ENCODE data around the gene CNTRL.
A peak's percentile ranks its signal among the peaks of the same experiment; 100 is the strongest.
"Not testable (repeated sequence)": the region's sequence is repeated elsewhere in the genome, so short reads cannot be mapped to it uniquely, and the experiment has no call there.

The CNTRL gene

DNA sequence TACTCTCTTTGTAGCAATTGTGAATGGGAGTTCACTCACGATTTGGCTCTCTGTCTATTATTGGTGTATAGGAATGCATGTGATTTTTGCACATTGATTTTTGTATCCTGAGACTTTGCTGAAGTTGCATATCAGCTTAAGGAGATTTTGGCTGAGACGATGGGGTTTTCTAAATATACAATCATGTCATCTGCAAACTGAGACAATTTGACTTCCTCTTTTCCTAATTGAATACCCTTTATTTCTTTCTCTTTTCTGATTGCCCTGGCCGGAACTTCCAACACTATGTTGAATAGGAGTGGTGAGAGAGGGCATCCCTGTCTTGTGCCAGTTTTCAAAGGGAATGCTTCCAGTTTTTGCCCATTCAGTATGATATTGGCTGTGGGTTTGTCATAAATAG is 54.6 kb downstream of the CNTRL start:
- DNase-seq (ENCODE audit: low read depth) = not testable (repeated sequence)

DNA sequence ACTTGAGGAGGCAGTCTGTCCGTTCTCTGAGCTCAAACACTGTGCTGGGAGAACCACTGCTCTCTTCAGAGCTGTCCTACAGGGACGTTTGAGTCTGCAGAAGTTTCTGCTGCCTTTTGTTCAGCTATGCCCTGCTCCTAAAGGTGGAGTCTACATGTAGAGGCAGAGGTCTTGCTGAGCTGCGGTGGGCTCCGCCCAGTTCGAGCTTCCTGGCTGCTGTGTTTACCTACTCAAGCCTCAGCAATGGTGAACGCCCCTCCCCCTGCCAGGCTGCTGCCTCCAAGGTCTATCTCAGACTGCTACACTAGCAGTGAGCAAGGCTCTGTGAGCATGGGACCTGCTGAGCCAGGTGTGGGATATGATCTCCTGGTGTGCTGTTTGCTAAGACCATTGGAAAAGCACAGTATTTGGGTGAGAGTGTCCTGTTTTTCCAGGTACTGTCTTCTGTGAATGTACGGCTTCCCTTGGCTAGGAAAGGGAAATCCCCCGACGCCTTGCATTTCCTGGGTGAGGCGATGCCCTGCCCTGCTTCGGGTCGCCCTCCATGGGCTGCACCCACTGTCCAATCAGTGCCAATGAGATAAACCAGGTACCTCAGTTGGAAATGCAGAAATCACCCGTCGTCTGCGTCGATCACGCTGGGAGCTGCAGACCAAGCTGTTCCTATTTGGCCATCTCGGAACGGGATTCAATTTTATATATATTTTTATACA is 58.5 kb downstream of the CNTRL start:
- DNase-seq (ENCODE audit: low read depth) = no peak

DNA sequence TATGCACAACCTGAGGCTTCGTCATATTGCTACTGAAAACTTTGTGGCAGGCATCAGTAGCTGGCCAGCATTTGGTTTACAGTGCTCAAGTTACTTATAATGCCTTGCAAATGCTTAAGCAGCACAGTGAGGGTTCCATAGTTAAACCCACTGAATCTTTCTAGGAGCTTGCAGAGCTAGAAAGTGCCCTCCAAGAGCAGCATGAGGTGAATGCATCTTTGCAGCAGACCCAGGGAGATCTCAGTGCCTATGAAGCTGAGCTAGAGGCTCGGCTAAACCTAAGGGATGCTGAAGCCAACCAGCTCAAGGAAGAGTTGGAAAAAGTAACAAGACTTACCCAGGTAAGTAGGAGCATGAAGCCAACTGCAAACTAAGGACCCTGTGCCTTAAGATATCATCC is 60.9 kb downstream of the CNTRL start:
- no peak for DNase-seq (ENCODE audit: low read depth)

DNA sequence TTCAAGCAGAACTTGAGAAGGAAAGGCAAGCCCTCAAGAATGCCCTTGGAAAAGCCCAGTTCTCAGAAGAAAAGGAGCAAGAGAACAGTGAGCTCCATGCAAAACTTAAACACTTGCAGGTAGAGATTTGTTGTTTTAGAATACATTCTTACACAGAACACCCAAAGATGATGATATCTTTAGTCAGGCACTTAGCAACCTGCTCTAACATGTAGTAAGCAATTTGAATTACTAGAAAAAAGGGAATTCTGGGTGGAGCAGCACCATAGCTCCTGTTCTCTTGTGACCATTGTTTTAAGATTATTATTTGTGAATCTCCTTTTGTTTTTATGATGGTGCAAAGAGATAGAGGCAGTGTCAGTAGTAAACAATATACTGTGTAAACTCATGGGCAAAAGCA is 63.8 kb downstream of the CNTRL start:
- DNase-seq (ENCODE audit: low read depth) = no peak

DNA sequence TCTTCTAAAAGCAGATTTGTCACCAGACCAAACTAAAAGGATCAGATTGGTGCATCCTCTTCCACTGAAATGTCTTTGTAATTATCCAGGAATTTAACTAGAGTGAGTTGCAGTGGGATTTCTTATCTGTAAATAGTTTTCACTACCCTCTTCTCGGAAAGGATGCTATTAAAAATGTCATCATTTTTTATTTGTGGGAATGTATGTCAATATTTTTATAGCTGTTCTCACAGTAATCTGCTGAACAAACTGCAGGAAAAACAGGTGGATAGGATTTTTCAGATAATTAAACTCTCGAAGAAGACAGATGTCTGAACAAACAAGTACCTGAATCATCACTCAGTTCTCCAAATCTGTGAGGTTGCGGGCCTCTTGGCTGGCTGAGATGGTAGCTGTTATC is 64.2 kb downstream of the CNTRL start:
- DNase-seq (ENCODE audit: low read depth) = no peak

DNA sequence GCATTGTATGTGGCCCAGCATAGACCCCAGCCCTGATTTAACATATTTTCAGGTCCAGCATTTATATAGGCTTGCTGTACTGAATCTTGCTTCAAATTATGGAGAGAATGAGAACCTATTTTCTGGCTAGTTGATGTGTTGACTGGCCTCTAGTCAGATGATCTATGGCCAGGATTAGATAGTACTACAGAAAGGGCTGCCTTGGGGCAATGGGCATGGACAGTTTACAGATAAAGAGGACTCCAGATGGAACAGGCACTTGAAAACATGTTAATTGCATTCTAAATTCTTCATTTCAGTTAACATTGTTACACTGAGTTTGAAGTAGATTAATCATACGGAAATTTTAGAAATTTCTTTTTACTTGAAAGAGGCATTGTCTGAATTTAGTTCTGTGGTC is 65.4 kb downstream of the CNTRL start:
- DNase-seq (ENCODE audit: low read depth) = no peak

DNA sequence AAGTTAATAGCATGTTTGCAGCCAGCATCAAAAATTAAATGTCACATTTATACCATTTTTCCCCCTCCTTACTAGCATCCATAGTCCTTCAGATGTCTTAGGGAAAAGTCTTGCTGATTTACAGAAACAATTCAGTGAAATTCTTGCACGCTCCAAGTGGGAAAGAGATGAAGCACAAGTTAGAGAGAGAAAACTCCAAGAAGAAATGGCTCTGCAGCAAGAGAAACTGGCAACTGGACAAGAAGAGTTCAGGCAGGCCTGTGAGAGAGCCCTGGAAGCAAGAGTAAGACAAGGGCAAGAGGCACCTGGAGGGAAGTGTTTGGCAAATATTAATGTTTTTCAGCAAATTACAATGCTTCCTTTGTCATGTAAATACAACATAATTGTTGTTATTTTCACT is 66.6 kb downstream of the CNTRL start:
- no peak for DNase-seq (ENCODE audit: low read depth)

DNA sequence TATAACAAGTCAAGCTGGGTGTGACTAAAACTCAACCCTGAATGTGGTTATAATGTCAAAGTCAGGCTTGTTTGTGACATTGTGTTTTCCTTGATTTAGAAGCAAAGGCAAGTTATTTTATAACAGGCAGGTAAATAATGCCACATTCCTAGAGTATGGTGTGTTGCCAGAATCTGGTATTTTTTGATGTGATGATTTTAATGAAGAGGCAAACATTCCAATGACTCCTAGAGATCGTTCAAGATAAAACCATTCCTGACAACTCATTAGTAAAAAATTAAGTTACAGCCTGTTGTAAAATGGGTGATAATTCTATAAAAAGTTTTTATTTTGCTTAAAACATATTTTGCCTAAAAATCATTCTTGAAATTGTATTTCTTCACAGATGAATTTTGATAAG is 67.0 kb downstream of the CNTRL start:
- DNase-seq (ENCODE audit: low read depth) = no peak

DNA sequence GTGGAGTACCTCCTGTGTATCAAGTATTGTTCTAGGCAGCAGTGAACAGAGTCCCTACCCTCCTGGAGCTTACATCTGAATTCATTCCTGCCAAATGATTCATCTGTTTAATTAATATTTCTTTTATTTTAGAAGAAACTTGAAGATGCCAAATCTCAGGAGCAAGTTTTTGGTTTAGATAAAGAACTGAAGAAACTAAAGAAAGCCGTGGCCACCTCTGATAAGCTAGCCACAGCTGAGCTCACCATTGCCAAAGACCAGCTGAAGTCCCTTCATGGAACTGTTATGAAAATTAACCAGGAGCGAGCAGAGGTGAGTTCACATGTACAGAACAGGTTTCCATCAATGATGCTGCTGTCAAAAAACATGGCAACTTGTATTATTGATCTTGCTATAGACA is 69.0 kb downstream of the CNTRL start:
- DNase-seq (ENCODE audit: low read depth) = no peak

DNA sequence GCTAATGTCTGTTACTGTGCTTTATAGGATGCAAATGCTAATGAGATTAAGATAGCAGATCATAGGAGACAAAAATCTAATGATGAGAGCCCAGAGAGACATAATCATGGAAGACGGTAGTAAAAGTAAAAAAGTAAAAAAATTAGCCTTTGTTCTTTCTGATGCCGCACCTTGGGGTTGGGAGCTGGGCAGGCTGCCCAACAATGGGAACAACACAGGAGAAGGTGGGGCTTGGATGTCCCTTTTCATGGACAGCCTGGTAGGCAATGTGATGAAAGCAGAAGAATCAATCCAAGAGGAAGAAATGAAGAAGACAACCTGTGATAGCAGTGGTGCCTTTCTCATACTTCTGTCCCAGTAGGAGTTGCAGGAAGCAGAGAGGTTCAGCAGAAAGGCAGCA is 69.7 kb downstream of the CNTRL start:
- DNase-seq (ENCODE audit: low read depth) = no peak

DNA sequence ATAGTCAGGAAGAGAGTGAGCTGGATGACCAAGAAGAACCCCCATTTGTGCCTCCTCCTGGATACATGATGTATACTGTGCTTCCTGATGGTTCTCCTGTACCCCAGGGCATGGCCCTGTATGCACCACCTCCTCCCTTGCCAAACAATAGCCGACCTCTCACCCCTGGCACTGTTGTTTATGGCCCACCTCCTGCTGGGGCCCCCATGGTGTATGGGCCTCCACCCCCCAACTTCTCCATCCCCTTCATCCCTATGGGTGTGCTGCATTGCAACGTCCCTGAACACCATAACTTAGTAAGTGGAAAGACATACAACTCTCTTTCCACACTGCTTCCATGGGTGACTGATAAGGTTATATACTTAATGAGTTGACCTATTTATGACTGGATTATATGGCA is 75.4 kb downstream of the CNTRL start:
- no peak for DNase-seq (ENCODE audit: low read depth)

DNA sequence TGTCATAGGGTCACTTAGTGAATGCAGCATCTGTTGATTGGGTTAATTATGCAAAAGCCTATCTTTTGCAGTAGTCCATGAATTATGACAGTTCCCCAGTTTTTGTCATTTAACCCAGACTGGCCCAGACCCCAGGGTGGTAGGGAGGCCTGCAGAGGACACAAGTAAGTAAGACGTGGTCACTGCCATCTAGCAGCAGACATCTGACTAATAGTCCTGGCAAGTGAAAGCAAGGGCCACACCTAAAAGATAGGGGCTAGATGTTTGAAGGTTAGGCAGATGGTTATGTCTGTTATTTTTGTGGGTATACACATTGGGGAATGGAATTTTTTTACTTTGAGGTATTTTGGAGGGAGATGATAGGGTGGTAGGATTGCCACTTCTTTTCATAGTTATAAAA is 78.9 kb downstream of the CNTRL start:
- no peak for DNase-seq (ENCODE audit: low read depth)

DNA sequence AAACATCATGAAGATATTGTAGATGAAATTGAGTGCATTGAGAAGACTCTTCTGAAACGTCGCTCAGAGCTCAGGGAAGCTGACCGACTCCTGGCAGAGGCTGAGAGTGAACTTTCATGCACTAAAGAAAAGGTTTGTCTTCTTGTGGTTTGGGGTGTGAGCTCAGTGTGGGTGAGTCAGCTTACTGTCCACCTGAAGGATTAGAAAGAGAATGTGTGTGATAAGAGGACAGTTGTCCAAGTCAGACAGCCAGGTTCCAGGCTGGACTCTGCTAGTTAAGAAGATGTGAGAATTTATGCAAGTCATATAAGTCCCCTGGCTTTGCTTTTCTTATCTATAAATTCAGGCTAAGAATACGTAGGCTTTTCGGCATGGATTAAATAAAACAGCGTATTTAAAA is 80.0 kb downstream of the CNTRL start:
- DNase-seq (ENCODE audit: low read depth) = peak; percentile 35

DNA sequence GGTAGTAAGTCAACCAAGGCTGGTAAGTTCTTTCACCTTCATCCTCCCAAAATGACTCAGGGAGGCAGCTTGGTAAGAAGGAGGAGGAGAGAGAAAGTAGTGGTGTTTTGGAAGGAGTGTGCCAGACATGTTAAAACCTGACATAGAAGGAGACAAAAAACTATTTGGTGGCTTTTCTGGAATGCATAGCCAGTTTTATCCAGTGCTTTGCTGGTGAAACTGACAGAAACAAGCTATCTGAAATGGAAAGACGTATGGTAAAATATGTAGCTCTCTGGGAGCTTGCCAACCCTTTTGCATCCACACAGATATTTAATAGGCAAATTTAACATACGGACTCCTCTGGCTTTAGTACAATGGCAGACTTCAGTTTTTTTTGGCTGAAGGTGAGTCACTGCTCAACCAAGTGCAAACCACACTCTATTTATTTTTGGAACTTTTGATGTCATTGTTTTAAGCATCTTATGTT is 81.5 kb downstream of the CNTRL start:
- DNase-seq (ENCODE audit: low read depth) = peak; percentile 58

DNA sequence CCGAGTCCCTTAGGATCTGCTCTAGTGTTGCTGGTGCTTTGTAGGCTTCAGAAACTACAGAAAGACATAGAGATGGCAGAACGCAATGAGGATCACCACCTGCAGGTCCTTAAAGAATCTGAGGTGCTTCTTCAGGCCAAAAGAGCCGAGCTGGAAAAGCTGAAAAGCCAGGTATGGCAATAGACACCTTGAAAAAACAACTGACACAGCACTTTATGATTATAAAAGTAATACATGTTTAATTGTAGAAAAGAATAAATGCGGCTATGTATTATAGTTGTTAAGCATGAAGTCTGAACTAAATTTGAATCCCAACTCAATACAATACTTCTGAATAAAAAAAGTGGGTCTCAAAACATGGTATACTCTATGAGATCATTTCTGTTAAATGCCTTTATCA is 83.2 kb downstream of the CNTRL start:
- DNase-seq (ENCODE audit: low read depth) = no peak

DNA sequence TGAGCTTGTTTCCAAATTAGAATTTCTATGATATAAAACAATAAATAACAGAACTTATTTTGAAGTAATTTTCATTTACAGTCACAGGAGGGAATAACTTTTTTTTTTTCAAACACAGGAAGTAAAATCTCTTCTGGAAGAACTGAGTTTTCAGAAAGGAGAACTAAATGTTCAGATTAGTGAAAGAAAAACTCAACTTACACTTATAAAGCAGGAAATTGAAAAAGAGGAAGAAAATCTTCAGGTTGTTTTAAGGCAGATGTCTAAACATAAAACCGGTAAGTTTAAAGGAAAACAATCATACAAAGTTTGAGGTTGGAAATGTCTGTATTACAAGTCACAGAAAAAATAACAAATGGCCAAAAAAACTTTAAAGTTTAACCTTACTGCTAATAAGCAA is 85.3 kb downstream of the CNTRL start:
- no peak for DNase-seq (ENCODE audit: low read depth)

DNA sequence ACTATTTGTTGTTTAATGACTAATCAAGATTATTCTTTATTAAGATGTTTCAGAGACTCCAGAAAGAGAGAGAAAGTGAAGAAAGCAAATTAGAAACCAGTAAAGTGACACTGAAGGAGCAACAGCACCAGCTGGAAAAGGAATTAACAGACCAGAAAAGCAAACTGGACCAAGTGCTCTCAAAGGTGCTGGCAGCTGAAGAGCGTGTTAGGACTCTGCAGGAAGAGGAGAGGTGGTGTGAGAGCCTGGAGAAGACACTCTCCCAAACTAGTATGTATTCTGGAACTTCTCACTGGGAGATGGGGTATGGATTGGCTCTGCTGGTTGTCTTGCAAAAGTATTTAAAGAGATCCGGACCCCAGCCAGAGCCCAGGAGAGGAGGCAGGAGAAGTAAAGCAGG is 93.3 kb downstream of the CNTRL start:
- no peak for DNase-seq (ENCODE audit: low read depth)

DNA sequence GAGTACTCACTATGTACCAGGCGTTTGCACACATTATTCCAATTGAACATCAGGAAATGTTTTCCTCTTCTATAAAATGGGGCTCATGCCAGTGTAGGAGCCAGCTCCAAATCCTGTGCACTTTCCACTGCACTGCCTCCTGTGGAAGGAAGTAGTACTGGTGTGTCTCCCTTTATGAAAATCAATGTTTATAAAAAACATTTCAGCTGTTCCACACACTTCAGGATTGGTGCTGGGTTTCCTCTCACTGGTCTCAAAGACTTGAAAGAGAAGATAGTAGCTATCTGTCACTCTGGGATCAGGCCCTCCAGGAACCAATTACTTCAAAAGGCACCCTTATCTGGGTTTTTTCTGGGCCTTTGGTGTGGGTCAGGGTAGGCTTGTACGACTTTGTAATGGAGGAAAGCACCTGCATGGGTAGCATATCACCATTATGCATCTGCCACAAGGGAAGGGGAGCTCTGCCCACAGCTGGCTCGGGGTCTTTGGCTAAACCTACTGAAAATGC is 94.4 kb downstream of the CNTRL start:
- DNase-seq (ENCODE audit: low read depth) = peak; percentile 47

DNA sequence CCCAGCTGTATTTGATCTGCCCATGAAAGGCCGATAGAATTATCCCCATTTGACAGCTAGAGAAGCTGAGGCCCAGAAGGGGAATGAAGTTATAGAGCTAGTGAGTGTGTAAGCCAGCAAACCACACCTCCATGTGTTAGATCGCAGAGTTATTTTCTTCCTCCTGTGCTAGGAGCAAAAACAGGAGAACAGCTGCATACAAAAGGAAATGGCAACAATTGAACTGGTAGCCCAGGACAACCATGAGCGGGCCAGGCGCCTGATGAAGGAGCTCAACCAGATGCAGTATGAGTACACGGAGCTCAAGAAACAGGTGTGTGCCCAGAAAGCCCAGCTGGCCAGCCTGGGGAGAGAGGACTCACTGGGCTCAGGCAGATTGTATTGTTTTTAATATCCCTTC is 96.5 kb downstream of the CNTRL start:
- no peak for DNase-seq (ENCODE audit: low read depth)

DNA sequence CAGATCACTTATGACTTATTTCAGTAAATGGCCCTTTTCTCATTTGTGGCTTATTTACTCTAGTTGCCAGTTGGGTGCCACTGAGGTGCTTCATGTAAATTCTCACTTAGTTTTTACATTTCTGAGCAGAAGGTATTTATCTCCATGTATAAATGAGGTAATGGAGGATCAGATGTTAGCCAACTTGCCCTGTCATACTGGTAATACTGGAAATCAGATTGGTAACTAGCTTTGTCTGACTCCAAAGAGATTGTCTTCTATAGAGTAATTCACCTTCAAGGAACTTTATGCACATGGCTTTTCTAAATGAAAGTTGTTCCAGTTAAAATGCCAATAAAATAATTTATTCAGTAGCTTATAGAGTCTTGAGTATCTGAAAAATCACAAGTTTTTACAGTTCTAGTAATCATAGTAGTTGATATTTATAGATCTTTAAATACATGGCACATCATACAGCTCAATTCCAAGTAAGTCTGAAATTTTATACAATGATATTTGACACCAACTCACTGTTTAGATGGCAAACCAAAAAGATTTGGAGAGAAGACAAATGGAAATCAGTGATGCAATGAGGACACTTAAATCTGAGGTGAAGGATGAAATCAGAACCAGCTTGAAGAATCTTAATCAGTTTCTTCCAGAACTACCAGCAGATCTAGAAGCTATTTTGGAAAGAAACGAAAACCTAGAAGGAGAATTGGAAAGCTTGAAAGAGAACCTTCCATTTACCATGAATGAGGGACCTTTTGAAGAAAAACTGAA is 98.2 kb downstream of the CNTRL start:
- DNase-seq (ENCODE audit: low read depth) = no peak

DNA sequence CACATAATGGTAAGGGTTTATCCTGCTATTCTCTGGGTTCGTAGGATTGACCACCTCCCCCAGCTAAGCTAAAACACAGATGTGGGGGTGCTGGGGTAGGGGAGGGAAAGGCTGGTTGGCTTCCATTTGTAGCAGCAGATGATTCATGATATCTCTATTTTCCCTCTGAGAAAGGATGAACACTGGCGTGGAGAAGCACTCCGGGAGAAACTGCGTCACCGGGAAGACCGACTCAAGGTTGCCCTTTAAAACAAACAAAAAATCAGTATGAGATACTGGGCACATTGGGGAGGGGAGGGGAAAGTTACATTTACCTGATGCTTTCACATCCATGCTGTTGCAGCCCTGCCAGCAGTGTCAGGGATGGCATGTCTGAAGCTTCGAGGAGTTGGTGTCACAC is 98.7 kb downstream of the CNTRL start:
- DNase-seq (ENCODE audit: low read depth) = no peak

DNA sequence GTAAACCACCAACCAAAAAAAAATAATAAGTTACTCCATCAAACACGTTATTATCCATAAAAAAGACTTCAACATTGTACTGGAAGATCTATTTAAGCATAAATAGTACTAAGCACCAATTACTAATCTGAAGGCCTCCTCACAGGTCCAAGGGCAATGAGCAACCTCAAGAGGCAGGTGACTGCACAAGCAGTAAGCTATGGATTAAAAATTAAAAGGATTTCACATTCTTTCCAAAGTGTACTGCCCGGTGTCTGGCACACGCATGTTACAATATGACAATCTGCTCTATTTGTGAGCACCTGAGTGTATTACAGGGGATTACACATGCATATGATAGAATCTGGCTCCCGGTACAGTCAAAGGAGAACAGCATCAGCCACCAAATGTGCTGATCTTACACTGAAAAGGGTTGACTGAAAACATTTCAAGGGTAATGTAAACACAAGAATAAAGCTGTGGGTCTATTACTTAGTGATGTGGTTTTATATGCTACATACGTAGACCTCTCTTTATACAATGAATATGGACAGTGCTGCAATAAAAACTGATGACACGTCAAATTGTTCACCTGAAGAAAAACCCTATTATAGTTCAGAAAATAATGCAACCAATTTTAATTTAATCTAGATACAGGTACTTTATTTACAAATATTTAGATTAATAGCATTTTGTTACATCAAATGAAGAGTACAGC is 104.1 kb downstream of the CNTRL start:
- DNase-seq (ENCODE audit: low read depth) = no peak

DNA sequence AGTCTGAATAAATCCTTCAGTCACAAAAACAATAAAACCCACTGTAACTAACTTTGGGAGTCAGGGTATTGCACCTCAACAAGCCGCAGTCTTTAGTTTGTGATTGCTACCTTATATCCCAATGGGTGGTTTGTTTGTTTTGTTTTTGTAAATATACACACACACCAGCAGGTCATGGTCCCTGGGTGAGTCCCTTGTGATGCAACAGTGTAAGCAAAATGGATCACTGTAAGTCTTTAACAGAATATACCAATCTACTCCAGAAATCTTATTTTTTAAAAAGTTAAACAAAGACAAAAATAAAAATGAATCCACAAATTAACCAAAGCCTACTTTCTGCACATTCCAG is 104.6 kb downstream of the CNTRL start:
- DNase-seq (ENCODE audit: low read depth) = not testable (repeated sequence)

Measured in ELR (cell line).